GM18873 (cell line): ENCODE data around the gene IGLL5.

Source experiments
- ATAC-seq: cut with Tn5 transposase; IDR thresholded peaks from one replicate; pipeline ENCODE4 v1.9.1; 2021; ENCODE audit warnings: mild to moderate bottlenecking, moderate library complexity, moderate number of reproducible peaks; ENCODE audit not compliant: unreplicated experiment, low FRiP score

The IGLL5 gene

DNA sequence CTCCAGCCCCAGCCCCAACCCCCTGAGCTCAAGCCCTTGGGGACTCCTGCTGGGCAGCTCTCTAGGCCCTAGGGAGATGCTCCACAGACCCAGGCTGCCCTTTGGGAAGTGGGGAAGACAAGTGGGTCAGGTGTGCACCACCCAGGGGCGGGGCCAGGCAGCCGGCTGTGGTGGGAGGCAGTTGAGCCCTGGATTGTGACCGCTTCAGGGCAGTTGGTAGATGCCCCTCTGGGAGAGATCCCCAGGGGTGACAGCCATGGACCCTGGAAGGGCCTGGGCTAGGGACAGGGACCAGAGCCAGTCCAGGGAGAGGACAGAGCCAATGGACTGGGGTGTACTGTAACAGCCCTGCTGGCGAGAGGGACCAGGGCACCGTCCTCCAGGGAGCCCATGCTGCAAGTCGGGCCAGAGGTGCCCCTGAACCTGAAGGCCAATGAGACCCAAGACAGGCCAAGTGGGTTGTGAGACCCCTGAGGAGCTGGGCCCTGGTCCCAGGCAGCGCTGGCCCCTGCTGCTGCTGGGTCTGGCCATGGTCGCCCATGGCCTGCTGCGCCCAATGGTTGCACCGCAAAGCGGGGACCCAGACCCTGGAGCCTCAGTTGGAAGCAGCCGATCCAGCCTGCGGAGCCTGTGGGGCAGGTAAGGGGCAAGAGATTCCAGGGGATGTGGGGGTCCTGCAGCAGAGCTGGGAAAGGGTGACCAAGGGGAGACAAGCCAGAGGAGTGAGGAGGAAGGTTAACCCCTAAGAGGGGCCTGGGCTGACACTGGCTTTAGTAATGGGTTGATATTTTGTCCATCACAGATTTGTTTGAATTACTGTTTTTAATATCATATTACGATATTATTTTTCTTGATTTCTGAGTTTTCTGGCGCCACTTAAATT, at the start of gene IGLL5:
Gene IGLL5 (plus strand): TSS at position 196 of the 883 bp plus-strand sequence. CDS start 238 bp downstream, at position 434.
- ATAC-seq, result no peak

DNA sequence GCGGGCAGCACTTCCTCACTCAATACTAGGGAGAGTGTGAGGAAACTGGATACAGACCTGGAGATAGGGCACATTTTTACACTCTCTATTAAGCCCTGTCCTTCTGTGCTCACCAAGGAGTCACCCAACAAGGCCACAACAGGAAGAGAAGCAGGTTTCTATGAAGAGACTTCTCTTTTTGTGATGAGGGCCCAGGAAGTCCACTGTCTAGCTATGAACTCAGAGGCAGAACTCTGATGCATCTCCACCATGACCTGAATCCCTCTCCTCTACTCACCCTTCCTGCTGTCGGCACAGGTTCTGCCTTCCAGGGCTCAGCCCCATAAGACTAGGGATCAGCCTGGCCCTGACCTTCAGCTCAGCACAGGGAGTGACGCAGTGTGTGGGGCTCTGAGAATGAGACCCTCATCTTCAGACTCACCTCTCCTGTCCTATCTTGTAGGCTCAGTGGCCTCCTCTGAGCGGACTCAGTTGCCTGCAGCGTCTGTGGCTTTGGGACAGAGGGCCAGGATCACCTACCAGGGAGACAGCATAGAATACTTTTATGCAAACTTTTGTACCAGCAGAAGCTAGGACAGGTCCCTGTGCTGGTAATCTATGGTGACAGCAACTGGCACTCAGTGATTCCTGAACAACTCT, 49.3 kb upstream of the IGLL5 start:
- no peak for ATAC-seq

DNA sequence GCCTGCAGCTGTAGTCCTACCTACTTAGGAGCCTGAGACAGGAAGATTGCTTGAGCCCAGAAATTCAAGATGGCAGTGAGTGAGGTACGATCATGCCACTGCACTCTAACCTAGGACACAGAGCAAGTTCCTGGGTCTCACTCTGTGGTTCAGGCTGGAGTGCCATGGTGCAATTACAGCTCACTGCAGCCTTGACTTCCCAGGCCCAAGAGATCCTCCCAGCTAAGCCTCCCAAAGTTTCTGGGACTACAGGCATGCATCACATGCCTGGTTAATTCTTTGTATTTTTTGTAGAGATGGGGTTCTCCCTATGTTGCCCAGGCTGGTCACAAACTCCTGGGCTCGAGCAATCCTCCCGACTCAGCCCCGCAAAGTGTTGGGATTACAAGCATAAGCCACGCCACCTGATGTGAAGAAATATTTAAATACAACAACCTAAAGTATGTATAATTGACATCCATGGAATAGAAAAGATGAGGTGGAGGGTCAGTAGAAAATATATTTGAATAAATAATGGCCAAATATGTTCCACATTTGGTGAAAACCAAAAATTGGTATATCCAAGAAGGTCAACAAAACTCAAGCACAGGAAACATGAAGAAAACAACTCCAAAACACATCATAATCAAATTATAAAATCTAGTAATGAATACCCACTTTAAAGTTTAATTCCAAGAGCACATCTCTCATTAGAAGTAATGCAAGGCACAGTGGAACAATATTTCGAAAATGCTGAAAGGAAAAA, 47.9 kb upstream of the IGLL5 start:
- no peak for ATAC-seq

DNA sequence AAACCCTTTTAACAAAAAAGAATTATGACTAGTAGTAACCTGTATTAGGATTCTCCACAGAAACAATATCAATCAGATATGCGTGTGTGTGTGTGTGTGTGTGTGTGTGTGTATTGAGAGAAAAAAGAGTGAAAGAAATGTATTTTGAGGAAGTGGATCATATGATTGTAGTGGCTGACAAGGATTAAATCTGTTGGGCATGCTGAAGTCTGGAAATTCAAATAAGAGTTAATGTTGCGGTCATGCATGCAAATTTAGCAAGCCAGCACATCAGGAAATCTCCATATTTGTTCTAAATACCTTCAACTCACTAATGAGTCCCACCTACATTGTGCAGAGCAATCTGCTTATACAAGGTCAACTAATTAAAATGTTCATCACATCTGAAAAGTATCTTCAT, 46.8 kb upstream of the IGLL5 start:
- ATAC-seq, result no peak

DNA sequence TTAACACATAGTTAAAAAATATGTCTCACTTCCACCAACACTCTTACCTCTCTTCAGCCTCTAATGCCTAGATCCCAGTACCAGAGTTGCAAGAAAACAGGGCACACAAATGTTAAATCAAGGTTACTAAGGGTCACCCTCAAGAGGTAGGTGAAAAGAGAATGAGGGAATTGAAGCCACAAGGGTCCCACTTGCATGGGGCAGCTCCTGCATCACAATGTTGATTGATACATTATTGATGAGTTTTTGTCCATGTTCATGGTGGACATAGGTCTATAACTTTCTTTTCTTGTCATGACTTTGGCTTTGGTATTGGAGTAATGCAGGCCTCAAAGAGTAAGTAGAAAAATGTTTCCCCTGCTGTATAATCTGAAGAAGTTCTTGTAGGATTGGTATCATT, 46.0 kb upstream of the IGLL5 start:
- no peak for ATAC-seq

DNA sequence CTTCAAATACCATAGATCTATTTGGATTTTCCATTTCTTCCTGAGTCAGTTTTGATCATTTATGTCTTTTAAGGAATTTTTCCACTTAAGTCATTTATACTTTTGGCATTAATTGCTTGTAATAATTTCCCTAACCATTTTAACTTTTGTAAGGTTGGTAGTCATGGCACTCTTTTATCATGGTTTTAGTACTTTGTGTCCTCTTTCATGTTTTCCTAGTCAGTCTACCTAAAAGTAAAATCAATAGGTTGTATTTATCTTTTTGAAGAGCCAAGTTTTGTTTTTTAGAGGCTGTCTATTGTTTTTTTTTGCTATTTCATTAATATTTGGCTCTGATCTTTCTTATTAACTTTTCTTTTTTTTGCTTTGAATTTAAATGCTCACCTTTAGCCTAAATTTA, 45.5 kb upstream of the IGLL5 start:
- ATAC-seq, result no peak

DNA sequence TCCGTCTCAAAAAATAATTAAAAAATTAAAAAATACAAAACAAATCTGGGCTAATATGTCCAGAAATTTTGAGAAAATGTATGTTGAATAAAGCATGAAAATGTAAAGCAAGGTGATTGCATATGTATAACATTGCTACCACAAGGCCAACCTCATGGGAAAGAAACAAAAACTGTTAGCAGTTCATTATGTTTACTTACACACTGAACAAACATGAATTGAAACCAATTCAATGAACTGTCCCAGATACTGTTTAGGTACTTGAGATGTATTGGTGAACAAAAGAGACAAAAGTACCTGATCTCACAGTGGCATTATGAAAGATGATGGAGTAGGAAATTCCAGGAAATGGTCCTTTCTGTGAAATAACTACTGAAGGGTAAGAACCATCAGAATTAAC, 43.8 kb upstream of the IGLL5 start:
- no peak for ATAC-seq

DNA sequence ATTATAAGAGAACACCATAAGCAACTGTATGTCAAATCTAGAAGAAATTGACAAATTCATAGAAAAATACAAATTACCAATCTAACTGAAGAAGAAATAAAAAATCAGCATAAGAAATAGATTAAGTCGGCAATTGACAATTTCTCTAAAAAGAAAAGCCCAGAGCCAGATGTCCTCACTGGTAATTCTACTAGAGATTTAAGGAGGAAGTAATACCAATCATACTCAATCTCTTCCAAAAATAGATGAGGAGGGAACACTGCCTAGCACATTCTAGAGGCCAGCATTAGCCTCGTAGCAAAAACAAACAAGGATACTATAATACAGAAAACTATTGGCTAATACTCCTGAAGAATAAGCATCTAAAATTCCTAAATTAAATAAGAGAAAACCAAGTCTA, 40.4 kb upstream of the IGLL5 start:
- no peak for ATAC-seq

DNA sequence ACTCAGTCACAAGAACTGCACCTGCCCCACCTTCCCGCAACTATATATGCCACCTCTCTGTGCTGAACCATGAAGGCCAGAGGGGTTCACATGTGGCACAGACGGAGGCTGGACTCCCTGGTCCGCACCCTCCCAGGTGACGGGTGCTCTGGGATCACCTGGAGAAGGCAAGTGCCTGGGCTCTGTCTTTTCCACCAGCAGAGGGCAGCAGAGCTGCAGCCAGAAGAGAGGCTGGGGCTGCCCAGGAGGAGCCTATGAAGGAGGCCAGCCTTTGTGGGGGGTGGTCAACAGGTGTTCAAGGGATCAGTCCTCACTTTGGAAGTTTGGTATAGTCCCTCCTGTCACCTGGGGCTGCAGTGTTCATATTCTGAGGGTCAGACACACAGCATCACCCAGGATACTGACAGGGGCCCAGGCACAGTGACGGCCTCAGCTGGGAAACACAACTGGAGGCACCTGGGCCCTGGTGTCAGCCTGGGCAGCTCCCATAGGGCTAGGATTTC, 39.2 kb upstream of the IGLL5 start:
- no peak for ATAC-seq

DNA sequence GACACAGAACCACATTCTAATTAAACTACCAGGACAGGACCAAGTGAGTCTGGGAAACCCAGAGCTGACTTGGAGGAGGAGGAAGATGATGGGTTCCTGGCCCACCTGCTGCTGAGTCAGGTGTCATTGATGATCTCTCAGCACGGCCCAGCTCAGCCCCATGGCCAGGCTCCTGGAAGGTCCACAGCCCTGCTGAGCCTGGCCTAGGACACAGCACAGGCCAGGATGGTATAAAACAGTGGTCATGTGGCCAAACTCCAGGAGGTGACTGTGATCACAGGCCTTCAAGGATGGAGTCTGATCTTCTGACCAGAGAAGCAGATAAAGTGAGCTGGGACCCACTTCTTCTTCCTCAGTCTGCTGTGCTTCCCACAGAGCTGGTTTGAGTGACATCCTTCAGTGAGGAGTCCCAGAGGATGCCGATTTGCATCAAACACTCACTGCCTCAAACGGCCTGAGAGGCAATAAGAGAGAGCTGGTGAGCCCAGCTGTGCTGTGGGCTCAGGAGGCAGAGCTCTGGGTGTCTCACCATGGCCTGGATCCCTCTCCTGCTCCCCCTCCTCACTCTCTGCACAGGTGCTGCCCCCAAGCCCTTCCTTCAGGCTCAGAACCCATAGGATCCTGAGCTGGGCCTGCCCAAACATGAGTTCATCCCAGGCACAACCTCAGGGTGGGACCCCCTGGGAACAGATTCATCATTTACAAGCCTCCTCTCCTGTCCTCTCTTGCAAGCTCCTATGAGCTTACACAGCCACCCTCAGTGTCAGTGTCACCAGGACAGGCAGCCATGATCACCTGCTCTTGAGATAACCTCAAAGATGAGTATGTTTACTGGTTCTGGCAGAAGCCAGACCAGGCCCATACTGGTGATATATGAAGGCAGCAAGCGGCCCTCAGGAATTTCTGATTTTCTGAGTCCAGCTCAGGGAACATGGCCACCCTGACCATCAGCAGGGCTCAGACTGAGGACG, 37.7 kb upstream of the IGLL5 start:
- ATAC-seq, result no peak

DNA sequence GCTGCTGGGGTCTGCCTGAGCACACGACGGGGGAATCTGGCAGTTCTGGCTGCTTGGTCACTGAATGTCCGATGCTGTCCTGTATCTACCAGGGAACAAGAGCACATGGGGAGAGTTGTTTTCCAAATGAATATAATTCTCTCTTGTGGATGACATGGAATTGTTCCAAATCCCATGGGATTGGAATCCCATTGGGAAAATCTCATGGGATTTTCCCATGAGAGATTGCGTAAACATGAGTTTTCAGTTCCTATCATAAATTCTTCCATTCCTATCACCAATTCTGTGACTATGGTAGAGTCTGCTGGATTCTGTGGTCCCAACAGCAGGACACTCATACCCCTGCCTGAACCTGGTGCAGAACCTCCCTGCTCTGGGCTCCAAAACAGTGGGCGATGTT, 35.6 kb upstream of the IGLL5 start:
- no peak for ATAC-seq

DNA sequence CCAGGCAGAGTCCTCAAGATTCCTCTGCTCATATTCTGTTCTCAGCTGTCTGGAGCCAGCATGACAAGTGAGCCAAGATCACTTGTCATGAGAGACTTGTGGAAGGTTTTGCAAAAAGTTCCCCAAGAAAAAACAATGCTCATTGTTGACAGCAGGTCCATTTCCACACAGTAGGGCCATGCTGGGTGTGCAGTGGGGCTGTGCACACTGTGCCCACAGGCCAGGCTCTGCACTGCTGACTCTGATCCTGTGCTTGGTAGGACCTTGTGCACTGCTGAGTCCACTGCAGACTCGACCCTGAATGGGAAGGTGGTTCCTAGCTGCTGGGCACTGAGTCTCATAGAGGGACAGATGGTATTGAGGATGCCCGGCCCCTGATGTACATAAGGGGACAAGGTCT, 33.9 kb upstream of the IGLL5 start:
- ATAC-seq, result no peak

DNA sequence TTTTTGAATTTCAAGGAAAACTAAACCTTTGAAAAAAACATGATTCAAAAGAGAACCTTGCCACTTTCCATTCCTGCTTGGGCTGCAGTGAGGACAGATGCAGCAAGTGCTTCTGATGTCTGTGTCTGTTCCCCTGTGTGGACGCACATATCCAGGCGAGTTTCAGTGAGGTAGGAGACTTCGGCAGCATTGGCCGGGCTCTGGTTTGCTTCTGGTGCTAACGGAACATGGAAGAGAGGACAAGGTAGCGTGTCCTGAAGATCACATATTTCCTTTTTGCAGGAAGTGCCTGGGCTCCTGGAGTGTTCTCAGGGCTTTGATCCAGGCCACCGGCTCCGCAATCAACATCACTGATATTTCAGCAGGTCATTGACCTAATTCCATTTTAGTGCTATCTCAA, 33.1 kb upstream of the IGLL5 start:
- ATAC-seq, result no peak

DNA sequence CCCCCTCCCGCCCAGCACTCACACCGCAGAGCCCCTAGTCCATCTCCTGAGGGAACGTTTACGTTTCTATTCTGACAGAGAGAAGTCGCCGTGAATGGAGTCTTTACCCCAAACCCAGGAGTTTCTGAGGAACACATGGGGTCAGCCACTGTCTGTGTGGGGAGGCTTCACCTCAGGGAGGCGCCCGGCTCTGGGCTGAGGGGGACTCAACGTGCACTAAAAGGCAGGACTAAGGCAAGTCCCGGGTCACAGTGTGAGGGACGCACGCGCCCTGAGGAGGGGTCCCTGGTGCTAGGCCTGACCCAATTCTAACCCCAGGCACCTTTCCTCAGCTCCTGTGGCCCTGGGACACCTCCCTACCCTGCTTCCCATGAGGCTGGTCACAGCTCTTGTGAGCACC, 32.5 kb upstream of the IGLL5 start:
- no peak for ATAC-seq

DNA sequence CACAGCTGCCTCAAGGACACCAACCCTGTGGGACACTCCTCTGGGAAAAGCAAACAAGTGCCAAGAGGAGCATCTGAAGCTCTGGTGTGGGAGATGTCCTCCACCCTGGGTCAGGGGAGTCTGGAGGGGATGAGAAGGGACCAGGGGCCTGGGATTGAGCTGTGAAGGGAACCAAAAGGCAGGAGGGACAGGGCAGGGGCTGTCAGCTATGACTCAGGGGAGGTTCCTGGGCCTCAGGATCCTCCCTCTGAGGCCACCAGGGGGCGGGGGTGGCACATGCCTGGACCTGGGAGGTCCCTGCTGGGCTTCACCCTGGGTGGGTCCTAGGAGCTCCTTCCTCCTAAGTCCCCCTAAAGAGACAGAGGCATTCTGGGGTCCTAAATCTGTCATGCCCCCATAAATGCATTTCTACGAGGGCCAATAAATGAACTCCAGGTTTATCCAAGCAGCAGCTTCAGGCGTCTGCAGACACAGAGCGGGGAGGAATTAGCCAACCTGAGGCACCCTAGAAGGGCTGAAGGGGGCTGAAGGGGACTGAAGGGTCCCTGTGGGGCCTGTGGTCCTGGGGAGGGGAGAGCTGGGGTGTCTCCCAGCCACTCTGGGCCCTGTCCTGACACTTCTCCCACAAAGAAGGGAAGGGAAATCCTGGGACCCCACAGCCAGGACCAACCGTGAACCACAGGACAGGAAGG, 31.9 kb upstream of the IGLL5 start:
- ATAC-seq, result no peak

DNA sequence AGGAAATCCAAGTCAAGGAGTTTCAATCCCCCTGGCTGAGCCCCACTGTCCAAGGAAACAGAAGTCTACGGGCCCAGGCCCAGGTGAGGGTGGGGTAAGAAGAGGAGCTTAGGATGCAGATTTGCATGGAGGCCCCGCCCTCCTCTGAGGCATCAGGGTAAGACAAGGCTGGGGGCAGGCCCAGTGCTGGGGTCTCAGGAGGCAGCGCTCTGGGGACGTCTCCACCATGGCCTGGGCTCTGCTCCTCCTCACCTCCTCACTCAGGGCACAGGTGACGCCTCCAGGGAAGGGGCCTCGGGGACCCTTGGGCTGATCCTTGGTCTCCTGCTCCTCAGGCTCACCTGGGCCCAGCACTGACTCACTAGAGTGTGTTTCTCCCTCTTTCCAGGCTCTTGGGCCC, 31.3 kb upstream of the IGLL5 start:
- no peak for ATAC-seq

DNA sequence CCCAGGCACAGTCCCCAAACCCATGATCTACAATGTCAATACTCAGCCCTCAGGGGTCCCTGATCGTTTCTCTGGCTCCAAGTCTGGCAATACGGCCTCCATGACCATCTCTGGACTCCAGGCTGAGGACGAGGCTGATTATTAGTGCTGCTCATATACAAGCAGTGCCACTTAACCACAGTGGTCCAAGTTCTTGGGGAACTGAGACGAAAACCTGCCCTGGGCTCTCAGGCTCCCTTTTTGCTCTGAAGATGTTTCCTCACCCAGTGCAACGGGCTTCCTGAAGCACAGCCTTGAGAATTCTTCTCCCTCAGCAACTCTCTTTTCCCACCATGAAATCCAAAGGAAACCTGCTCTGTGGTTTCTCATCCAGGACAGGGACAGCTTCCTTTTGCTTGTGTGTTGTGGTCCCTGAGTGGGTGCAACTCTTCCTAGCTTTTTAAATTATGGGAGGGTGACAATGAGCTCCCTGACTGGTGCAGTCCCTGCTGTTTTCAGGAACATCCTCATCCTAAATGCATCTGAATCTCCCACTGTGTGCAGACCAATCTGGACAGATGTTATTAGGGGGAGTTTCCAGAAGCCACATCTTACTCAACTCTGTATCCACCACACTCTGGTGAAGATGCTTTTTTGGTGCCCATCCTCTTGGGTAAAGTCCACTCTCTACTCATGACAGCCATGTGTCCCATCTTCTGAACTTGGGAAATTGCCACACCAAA, 30.6 kb upstream of the IGLL5 start:
- ATAC-seq, result no peak

DNA sequence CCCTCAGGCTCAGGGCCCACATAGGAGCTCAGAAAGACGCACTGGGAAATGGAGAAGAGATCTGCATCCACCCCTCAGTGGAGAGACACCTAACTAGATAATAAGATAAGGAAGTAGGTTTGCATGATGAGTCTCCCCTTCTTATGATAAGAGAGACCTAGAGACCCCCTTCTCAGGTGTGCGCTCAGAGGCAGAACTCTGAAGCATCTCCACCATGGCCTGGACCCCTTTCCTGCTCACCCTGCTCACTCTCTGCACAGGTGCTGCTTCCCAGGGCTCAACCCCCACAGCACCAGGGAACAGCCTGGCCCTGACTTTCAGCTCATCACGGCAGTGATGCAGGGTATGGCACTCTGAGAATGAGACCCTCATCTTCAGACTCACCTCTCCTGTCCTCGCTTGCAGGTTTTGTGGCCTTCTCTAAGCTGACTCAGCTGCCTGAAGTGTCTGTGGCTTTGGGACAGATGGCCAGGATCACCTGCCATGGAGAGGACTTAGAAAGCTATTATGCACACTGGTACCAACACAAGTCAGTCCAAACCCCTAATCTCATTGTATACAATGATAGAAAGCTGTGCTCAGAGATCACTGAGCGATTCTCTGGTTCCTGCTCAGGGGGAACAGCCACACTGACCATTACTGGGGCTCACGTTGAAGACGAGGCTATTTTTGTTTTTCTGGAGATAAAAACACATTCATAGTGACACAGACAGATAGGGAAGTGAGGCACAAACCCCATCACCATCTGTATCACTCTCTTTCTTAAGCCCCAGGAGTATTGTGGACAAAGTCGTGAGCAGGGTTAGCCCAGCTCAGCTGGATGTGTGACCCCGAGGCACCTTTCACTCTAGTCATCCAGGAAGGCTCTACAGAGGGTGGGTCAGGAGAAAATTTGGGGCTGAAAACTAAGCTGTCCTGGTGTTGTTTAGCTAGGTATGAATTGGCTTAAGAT, 29.7 kb upstream of the IGLL5 start:
- ATAC-seq, result no peak
